Fibroblast of peridontal ligament (primary cell): Measurements from ENCODE around the gene NPLOC4.

Experiments
- DNase-seq: peaks from one replicate; pipeline ENCODE4 v3.0.0-alpha.2; 2010; ENCODE audit errors: extremely low read depth

NPLOC4 gene

DNA sequence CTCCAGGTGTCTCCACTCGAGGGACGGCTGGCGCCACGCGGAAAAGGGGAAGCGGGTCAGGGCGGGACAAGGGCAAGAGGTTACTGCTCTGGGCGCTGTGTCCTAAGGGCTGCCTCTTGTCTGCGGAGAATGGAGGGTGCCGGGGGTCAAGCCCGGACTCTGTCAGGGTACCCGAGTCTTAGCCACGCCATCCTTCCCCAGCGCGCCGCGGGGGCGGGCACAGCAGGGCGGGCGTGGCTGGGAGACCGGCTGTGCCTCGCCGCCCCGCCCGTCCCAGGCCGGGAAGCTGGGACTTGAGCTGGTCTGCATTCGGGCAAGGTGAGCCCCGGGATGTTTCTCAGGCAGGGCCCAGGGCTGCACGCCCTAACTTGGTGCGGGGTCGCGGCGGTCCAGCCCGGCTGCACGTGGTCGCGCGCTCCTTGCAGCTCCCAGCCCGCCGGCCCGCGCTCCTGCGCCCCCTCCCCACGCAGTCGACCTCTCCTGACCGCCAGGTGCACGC, 118.1 kb downstream of the NPLOC4 start:
- DNase-seq = no peak

DNA sequence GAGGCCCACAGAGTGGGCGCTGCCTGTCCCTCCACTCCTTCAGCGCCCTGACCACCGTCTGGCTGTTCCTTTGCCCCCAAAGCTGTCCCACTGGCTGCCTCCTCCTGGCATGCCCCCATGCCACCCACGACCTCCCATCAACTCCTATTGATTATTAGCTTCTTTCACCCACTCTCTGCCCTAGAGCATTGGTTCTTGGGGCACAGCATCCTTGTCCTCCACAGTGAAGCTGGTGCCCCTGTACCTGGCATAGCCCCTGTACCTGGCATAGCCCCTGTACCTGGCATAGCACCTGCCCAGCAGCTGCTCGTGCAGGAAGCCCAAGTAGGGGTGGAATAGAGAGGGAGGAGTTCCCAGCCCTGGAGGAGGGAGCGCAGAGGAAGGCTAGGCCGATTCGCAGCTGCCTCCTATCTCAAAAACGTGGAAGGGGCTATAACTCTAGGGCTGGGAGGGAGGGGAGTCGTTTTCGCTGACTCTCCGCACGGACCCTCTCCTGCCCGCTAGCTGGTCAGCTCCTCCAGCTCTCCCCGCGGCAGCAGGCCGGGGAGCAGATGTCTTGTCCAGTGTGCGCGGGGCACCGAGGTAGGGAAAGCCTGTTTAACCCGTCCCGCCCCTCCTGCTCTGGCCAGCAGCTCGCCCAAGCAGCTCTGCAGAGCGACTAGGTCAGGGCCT, 118.7 kb downstream of the NPLOC4 start:
- no peak for DNase-seq

DNA sequence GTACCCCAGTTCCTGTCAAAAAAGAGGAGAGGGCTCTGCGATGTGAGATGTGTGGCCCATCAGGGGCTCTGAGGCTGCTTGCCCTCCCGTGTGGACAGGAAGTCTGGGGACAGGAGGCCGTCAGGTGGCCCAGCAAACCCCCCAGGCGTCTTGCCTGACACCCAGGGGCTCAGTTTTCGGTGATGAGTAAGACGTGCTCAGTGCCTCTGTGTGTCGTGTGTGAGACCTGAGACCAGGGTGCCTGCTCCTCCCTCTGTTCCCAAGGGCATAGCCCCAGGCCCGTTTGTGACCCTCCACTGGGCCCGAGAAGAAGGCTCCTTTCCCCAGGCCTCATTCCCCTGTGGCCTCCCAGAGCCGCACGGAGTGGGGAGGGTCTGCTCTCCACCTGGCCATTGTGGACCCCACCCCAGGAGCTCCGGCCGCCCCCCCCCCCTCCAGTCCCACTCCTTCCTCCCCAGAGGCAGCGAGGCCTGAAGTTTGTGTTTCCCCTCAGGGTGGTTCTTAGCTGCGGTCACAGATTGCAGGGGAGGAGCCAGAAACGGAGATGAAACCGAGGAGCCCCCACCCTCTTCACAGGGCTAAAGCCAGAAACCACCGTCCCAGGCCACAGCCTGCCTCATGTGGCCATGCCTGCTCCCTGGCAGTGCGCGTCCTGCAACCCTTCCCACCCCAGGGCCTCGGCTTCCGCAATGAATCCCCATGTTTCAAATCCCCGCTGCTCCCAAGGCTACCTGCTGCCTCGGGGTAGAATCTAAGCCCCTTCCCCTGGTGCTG, 119.4 kb downstream of the NPLOC4 start:
- peak; percentile 64 for DNase-seq

DNA sequence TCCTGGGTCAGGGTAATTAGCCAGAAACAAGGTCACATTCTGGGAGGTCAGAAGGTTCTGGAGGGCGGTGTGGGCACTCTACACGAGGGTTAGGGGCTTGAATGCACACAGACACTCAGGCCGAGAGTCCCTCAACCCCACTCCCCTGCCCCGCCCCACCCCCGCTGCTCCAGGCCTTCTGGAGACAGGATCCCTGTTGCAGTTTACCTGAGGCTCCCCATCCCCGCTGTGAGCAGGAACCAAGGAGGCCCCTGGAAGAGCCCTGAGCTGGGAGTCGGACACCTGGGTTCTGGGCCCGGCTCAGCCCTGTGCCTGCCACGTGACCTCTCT, 119.9 kb downstream of the NPLOC4 start:
- DNase-seq = no peak

DNA sequence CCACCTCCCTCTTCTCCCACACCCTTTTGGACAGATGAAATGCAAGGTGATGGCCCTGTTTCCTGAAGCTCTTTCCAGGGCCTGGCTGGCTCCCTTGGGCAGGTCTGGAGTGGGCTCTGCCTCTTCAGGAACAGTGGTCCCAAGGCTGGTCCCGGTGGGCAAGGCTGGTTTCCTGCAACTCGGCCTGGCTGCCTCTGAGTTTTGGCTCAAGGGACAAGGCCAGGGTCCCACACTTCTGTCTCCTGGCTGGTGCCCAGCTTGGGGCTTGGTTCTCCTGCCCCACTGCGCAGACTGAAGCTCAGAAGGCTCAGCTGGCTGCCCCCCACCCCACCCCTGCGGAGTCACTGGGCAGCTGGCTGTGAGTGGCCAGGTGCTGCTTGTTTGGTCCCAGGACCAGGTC, 120.5 kb downstream of the NPLOC4 start:
- no peak for DNase-seq

DNA sequence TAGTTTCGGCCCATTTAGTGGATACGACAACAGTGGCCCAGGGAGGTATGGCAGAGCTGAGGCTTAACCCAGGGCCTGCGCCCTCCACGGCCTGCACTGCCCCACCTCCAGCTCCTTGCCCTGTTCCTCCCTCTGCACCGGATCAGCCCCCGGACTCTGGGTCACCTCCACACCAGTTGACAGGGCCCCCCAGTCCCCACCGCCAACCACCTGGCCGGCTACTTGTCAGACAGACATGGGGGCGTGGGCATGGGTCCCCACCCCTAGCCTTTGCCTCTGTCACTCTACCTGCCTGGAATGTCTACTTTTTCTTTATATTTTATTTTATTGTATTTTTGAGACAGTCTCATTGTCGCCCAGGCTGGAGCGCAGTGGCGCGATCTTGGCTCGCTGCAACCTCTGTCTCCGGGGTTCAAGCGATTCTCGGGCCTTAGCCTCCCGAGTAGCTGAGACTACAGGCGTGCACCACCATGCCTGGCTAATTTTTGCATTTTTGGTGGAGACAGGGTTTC, 121.3 kb downstream of the NPLOC4 start:
- DNase-seq = no peak

DNA sequence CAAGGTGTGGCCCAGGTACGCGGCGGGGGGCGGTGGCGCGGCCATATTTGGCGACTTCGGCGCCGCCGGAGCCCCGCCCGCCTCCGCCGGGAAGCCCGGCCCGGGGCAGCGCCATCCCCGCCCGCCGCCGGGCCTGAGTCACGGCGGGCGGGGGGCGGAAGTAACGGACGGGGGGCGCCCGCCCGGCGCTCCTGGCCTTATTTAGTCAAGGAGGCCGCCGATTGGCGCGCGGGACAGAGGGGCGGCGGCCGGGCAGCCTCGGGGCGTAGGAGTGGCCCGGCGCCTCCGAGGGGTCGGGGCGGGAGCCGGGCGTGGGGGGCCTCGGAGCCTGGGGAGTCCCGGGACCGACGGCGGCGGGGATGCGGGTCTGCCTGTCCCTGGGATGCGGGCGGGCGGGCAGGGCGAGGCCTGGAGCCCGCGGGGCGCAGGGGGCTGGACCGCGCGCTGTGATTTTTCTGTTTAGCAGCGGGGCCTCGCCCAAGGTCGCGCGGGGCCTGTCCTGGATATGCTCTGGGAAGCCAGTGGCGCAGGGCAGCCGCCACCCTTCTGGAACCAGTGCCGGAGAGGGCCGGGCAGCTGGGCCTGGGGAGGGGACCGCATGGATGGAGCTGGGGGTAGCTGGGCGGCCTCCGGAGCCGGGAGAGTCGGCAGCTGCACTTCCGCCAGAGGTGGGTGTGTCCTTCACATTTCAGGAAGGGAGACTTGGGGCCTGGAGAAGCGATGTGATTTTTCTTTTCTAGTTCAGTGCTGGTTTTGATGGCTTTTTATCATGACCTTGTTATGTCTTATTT, 122.0 kb downstream of the NPLOC4 start:
- peak; percentile 79 for DNase-seq

DNA sequence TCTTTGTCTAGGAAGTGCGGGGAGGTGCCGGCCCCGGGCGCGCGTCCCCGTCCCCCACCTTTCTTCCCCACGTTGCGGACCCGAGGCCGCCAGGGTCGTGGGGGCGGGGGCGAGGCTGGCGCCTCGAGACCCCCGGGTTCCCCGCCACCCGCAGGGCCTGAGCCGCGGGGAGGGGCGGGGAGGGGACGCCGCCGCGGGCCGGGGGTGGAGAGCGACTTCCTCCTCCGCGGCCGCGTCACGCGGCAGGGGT, 122.5 kb downstream of the NPLOC4 start:
- DNase-seq = no peak

DNA sequence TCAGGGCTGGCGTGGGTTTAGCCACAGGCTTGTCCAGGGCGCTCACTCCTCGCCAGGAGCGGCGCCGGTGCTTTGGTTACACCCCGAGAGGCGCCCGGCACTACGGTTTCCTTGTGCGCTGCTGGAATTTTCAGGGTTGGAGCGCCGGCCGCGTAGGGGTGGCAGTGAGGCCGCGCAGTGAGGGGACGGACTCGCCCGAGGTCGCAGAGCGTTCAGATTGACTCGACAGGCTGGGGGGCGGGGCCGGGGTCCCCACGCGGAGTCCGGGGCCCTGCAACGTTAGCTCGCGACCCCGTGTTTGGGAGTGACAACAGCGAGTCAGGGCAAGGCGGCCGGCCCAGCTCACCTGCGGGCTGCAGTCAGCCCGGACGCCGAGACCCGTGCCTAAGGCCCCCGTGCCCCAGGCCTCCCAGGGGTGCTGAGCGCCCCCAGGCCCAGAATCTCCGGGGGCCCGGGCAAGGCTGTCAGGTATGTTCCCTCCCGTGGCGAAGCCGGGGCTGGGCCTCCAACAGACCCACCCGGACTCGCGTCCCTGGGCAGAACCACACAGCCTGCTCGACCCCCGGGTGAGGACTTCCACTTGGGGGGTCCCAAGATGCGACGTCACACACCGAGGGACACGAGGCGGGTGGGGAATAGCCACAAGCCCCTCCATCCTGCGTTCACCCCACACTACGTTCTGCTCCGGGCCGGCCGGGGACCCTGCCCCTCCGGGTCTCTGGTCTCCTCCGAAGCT, 123.0 kb downstream of the NPLOC4 start:
- peak; percentile 62 for DNase-seq

DNA sequence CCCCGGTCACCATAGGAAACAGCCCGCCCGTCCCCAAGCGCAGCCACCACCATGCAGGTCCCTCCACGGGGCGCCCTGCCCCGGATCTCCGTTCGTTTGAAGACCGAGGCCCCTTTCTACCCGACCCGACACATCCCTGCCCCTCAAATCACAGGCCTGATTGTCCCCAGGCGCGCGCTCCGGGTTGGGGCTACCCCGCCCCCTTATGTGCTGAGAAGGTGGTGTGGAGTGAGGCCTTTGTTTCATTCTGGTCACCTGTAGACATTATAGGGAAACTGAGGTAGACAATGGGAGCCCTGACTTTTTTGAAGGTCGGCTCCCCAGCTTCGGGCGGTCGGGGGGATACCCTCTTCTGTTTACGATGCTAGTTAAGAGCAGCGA, 123.5 kb downstream of the NPLOC4 start:
- peak; percentile 51 for DNase-seq

DNA sequence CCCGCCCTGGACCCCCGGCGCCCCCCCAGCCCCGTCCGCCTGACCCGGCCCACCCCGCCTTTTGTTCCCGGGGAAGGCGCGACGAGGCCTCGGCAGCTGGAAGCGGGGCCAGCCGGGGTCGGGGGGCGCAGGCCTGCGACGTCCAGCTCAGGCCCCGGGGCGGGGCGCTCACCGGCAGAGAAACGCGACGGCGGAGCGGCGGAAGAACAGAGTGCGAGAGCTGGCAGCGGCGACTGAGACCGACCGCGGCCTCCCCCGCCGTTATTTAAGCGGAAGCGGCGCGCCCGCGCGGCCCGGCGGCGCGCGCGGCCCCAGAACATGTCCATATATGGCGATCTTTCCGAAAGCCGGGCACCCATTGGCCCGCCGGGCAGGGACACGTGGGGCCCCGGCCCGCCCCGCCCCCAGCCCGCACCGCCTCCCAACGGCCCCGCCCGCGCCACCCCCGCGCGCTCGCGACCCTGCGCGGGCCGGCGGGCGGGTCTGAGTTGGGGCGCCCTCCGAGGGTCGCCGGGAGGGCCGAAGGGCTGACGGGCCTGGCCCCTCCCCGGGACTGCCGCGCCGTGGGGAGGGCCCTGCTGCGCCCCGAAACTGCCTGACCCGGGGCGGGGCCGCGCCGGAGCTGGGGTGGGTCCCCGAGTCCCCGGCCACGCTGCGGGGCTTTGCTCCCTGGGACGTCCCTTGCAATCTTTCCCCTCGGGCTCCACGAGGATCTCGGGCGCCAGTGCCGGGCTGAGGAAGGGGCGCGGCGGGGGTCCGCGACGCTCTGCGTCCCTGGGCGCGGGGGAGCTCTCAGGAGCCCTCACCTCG, 124.1 kb downstream of the NPLOC4 start, which contains the start of gene ACTG1:
Gene ACTG1 (minus strand): TSS at position 238 of the 810 bp plus-strand sequence. CDS start 445 bp downstream, outside the sequence.
- peak; percentile 90 for DNase-seq

DNA sequence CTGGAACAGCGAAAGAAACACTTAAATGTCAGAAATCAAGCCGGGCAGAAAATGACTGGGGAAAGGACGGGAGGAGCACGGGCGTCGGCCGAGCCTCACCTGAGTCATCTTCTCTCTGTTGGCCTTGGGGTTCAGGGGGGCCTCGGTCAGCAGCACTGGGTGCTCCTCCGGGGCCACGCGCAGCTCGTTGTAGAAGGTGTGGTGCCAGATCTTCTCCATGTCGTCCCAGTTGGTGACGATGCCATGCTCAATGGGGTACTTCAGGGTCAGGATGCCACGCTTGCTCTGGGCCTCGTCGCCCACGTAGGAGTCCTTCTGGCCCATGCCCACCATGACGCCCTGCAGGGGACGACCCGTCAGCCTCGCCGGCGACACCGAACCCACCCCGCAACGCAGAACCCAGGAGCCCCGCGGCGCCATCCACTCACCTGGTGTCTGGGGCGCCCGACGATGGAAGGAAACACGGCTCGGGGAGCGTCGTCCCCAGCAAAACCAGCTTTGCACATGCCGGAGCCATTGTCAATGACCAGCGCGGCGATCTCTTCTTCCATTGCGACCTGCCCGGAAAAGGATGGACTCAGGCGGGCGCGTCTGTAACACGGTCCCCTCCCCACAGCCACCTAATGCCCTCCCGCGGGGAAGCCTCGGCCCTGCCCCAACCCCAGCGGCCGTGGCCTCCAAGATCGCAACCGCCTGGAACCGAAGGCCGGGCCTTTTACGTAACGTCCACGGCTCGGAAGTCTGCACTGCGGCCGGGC, 124.9 kb downstream of the NPLOC4 start:
- DNase-seq = no peak

DNA sequence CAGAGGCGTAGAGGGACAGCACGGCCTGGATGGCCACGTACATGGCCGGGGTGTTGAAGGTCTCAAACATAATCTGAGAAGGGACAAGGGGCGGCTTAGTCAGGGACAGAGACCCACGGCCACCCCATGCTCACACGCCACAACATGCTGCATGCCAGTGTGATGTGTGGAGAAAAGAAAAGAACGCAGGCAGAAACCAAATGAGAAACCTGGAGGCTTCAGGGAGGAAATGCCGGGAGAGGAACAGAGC, 125.4 kb downstream of the NPLOC4 start:
- peak; percentile 57 for DNase-seq

DNA sequence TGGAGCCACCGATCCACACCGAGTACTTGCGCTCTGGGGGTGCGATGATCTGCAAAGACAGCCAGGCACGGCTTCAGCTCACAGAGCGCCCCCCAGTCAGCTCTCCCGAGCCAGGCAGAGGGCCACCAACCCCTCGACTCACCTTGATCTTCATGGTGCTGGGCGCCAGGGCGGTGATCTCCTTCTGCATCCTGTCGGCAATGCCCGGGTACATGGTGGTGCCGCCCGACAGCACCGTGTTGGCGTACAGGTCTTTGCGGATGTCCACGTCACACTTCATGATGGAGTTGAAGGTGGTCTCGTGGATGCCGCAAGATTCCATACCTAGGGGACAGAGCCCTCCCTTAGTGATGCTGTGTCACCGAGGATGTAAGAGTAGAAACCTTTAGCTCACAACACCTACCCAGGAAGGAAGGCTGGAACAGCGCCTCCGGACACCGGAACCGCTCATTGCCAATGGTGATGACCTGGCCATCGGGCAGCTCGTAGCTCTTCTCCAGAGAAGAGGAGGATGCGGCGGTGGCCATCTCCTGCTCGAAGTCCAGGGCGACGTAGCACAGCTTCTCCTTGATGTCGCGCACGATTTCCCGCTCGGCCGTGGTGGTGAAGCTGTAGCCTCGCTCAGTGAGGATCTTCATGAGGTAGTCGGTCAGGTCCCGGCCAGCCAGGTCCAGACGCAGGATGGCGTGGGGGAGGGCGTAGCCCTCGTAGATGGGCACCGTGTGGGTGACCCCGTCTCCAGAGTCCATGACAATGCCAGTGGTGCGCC, 125.9 kb downstream of the NPLOC4 start:
- peak; percentile 38 for DNase-seq

DNA sequence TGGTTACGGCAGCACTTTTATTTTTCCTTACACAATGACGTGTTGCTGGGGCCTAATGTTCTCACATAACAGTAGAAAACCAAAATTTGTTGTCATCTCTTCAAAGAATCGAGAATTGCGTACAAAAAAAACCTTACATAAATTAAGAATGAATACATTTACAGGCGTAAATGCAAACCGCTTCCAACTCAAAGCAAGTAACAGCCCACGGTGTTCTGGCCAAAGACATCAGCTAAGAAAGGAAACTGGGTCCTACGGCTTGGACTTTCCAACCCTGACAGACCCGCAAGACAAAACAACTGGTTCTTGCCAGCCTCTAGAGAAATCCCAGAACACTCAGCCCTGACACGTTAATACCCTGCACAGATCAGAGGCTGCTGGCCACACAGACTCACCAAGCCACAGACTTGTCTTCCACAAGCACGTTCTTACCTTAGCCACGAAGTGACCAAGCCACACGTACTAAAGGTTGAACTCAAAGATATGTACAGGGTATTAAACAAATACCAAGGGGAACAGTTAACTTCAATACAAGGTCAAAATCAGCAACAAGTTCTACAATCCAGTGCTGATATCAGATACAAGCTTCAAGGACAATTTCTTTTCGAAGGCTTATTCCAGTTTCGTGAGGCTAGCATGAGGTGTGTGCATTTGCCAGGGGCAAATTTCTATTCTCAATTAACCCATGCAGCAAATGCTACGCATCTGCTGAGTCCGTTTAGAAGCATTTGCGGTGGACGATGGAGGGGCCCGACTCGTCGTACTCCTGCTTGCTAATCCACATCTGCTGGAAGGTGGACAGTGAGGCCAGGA, 126.7 kb downstream of the NPLOC4 start:
- peak; percentile 33 for DNase-seq

DNA sequence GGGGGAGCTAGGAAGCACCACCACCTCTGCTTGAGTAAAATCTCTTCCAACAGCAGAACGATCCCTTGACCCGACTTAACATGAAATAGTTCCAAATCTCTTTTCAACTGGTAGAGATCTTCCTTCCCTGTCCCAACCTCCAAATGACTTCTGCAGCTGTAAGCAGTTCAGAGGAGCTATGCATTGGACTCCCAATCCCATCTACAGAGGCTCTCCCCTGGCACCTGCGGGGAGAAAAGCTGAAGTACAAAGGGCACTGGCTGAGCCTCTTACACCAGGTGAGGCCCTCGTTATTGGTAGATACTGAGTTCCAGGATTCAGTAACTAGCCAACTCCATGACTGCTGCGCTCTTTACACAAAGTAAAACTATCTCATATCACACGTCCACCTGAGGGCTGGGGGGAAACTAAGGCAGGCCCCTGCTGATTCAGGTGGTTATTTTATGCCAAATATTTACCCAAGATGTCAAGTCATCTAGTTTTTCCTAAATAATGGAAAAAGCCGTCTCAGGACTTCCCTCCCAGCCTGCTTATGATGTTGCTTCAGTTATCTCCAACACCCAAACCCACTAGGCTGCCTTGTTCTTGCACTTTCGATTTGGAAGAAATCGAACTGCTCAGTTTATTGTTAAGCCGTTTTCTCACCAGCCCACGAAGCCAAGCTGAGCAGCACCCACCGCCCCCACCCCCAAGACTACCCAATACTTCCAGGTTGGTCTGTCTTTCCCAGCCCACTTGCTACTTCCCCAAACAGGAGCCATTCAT, 127.5 kb downstream of the NPLOC4 start:
- peak; percentile 40 for DNase-seq

DNA sequence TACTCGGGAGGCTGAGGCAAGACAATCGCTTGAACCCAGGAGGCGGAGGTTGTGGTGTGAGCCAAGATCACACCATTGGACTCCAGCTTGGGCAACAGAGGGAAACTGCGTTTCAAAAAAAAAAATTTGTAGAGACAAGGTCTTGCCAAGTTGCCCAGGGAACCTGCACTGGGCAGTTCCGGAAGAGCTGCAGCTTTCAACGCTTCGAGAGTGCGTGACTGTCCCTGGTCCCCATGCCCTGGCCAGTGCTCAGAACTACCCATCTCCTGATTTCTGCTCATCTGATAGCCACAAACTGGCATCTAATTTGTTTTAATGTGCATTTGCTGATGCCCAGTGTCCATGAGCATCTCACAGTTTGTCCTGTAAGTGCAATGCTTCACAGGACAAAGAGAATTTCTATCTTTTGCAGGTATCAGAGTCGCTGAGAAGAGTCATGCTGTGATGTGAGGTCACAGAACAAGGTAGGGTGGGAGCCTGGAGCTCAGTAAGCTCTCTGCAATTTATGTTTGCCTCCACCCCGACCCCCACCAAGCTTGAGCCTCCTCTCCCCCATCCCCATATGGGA, 128.2 kb downstream of the NPLOC4 start:
- peak; percentile 55 for DNase-seq
